Suppressor macrophage treated with lipopolysaccharide for 1 hour (primary cell): ENCODE data around the gene HEXD.
"Not testable (repeated sequence)": the region's sequence is repeated elsewhere in the genome, so short reads cannot be mapped to it uniquely, and the experiment has no call there.

Source experiments
- DNase-seq, 3 donors: peaks; one replicate each; pipeline ENCODE4 v3.0.0-alpha.2; 2020 to 2022

HEXD gene

DNA sequence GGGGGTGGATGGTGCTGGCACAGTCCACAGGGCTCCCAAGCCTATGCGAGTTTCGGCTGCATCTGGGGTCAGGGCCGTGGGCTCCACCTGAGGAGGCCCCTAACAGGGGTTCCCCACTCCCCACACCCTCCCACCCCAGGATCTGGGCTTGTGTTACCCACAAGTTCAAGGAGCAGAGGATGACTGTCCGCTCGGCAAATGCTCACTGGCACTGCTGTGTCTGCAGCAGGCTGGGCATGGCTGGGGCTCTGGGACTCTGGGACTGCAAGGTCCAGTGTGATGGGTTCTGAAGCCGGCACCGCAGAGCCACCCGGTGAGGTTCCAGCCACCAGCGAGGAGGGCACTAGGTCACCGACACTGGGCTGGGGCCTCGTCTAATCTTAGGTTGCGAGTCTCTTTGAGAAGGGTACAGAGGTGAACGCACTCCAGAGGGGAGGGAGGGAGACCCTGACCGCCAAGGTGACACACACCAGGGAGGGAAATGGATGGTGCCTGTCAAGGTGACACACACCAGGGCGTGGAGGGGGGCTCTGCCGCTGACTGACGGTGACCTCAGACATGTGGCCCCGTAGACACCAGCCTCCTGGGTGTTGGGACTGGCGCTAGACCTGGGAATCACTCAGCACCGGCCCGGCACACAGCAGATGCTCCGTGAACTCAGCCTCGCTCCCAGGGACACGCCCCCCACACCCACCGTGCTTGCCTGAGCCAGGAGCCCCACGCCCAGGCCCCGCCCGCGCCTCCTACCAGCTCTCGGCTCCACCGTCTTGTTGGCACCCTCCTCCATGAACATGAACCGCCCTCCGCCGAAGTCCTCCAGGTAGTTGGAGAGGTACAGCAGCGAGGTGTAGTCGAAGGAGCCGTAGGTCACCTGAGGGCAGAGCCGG lies 20.5 kb upstream of the HEXD start:
- no peak for DNase-seq

DNA sequence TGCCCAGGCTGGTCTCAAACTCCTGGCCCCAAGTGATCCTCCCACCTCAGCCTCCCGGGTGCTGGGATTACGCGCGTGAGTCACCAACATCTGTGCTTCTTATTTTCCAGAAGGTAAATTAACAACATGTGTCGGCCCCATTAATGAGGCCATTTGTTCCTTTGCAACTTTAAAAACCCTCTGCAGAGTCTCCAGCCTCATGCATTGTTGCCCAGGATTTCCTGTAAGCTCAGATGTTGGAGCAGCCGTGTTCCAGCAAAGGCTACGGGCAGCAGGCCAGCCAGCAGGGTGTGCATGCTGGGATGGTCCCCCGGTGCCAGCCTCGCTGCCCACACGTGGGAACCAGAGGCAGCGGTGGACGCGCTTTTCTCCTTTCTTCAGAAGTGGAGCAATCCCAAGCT lies 19.1 kb upstream of the HEXD start:
- DNase-seq = peak in 1 of 3 donors; percentile 22

DNA sequence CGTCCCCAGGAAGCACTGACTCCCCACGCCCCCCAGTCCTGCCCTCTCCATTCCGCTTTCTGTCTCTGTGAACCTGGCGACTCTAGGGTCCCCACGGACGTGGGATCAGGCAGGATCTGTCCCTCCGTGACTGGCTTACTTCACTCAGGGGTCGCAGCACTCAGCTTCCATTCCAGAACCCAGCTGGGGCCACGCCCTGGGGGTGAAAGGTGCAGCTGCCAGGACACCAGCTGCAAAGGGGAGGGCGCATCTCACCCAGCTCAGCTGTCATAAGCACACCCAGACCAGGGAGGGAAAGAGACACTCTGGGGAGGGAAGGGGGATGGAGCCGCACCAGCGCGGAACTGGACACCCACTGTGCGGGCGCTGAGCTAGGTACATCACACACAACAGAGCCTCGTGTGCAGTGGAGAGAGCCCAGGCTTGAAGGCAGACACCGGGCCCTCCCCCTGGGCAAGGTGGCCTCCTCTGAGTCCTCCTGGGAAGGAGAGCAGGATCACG lies 18.5 kb upstream of the HEXD start:
- DNase-seq = no peak

DNA sequence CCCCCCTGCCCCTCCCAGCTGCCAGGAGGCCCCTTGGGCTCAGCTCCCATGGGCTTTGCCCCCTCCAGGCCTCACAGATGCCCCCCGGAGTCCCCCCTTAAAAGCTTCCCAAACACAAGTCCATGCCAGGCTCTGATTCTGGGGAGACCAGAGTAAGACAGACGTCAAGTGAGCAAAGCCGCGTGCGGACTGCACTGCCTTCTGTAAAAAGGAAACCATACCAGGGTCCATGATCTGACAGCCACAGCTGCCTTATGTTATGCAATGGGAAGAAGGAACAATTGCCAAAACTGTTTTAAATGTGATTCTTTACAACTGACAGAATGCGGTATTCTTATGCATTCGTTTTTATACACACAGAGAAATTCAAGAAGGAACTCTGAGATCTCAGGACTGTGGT lies 17.9 kb upstream of the HEXD start:
- peak; percentile 60 to 63 (median 60) for DNase-seq

DNA sequence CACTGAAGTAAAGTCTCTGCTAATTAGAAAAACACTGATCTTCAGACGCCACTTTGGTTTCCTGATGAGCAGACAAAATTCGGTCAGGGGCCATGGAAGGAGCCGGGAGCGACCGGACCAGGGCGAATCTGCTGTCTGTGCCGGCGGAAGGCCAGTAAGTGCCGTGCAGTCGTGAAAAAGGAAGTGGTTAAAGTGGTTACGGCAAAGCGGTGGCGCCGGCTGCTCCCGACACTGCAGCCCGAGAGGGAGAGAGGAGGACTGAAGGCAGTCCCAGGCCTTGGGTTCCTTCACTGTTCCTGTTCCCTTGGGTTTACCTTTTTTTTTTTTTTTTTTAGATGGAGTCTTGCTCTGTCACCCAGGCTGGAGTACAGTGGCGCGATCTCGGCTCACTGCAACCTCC lies 17.3 kb upstream of the HEXD start:
- DNase-seq = peak; percentile 81 to 88 (median 87)

DNA sequence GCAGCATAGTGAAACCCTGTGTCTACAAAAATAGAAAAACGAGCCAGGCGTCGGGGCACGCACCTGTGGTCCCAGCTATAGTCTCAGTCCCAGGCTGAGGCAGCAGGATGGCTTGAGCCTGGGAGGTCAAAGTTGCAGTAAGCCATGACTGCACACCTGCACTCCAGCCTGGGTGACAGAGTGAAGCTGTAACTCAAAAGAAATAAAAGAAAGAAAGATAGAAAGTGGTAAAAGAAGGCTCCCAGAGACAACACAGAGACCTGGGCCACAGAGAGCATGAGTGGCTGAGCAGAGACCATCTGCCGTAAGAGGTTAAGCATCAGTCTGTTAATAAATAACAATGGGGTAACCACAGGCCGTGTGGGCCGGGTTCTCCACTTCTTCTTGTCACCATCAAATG lies 15.3 kb upstream of the HEXD start:
- DNase-seq = no peak

DNA sequence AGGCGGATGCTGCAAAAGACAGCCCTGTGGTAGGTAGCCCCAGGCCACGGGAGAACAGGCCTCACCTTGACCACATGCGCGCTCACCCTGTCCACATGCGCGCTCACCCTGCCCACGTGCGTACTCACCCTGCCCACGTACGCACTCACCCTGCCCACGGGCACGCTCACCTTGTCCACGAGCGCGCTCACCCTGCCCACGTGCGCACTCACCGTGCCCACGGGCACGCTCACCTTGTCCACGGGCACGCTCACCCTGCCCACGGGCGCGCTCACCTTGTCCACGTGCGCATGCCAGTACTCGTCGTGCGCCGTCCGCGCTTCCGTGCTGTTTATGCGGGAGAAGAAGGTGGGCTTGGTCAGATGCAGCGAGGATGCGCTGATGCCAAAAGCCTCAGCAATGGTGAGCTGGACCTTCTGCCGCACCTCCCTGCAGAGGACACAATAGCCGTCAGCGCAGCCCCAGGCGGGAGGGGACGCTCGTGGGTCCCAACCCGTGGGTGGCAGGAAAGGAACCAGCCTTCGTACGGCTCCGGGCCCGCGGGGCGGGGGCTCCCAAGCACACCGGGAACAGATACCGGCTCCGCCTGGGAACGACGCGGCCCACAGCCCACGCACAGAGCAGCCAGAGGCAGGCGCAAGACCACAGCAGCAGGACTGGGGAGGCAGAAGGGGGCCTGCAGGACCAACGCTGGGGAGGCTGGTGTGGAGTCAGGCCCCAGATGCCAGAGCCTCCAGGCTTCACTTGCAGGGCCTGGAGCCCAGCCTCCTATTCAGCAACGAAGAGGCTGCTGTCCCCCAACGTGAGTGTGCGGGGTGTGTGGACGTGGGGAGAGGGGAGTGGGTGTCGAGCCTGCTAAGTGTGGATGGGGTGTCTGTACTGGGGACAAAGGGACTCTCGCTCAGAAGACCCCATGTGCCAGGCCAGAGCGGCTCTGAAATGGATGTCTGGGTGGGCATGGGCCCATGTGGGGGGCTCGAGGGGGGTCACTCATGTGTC lies 14.2 kb upstream of the HEXD start:
- no peak for DNase-seq

DNA sequence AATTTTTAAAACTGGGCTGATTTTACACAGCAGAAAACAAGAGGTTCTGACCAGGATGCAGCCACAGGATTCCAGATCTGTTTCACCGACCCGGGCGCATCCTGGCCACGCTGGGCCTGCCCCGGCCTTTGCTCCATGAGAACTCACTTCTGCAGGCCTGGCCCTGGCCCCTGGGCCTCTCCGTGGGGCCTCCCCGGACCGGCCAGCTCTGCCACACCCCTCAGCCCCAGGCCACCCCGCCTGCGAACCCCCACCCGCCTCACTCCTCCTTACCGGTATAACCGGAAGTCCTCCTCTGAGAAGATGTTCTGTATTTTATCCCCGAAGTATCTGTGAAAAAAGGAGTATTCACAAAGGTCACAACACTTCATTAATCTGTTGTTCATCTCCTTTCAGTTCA lies 13.1 kb upstream of the HEXD start:
- no peak for DNase-seq

DNA sequence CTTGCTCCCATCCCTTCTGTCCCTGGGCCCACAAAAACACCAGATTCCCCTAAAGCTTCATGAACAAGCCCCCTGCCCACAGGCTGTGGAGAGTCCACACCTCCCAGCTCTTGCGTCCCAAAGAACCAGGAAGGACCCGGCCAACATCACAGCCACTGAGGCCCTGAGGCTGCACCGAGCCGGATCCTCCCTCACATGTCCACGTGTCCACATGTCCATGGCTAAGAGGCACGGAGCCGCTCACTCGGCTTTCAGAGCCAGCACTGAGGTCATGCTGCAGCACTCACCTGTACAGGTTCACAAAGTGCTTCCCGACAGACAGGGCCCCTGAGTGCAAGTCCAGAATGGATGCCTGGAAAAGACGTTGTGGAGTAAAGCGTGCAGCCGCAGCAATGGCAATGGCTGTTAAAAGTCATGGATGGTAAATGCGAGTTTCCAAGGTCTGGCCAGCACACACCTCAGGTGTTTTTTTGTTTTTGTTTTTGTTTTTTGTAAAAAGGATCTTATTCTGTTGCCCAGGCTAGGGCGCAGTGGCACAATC lies 11.9 kb upstream of the HEXD start:
- no peak for DNase-seq

DNA sequence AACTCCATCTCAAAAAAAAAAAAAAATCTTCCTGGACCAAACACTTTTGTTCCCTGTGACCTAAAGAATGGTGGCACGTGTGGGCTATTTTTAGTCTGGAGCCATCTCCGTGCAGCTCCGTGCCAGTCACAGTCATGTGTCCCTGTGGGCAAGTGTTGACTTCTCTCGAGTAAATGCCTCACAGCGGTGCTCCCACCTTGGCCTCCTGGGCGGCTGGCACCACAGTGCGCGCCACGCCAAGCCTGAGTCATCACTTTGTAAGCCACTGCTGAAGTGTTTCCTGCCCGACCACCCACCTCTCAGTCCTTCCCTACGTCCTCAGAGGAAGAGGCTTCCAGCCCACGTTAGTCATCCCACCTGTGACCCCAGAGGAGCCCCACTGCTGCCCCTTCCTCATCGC lies 10.9 kb upstream of the HEXD start:
- DNase-seq = peak; percentile 50 to 62 (median 55)

DNA sequence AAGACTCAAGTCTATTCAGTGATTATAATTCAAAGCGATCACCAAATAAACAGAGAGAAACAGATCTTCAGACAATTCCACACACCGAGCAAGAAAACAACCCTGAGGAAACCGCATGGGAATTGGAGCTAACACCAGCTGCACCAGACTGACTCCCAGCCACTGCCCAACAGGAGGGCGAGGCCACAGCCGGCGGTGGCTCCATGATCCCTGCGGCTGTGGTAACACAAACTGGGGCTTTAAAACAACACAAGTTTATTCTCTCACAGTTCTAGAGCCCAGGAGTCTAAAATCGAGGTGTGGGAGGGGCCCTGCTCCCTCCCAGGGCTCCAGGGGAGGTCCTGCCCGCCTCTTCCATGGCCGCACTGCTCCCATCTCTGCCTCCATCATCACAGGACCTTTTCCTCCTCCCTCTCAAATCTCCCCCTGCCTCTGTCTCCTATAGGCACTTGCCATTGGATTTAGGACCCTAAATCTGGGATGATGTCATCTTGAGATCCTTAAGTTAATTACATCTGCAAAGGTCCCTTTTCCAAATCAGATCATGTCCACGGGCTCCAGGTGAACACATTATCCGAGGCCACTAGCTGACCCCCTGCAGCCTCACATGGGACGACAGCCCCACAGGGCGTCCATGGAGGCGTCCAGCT lies 9.7 kb upstream of the HEXD start:
- no peak for DNase-seq

DNA sequence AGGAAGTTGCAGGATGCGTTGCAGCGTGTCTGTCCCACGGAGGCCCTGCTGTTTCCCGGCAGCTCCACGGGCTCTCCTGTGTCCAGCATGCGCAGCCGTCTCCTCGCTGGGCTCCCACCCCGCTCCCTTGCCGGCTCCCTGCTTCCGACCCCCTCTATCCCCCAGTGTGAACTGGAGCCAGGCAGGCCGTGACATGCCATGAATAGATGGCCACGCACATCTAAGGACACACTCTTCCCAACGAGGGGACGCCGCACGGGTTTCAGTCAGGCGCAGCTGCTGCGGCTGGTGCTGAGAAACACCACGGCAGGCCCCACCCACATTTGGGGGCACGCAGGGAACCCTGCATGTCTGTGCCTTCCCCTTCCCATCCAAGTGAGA lies 9.2 kb upstream of the HEXD start:
- DNase-seq = no peak

DNA sequence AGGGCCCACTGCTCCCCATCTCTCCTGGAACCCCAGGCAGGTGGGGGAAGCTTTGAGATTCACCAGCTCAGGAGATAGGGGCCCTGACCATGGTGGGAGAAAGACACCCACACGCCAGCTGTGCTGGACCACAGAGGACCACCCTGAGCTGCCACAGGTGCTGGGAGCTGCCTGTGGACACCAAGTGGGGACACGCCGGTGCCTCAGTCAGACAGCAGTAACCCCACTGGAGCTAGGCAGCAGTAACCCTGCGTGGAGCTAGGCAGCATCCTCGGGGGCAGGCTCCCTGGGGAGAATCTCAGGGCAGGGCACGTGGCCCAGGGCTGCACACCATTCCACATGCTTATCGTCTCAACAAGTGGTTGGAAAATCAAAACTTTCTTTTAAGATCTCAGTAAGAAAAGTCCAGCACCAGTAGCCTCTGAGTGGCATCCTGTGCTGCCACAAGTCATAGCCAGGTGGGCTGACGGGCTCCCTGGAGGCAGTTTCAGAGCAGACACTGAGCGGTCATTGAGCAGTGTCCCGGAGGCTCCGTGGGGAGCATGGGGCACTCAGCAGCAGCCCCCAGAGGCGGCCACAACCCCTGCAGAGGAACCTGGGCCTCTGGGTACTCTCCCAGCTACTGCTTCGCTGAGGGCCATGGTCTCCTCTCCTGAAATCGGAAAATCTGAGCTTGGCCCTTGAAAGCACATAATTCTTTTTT lies 8.0 kb upstream of the HEXD start:
- DNase-seq = no peak

DNA sequence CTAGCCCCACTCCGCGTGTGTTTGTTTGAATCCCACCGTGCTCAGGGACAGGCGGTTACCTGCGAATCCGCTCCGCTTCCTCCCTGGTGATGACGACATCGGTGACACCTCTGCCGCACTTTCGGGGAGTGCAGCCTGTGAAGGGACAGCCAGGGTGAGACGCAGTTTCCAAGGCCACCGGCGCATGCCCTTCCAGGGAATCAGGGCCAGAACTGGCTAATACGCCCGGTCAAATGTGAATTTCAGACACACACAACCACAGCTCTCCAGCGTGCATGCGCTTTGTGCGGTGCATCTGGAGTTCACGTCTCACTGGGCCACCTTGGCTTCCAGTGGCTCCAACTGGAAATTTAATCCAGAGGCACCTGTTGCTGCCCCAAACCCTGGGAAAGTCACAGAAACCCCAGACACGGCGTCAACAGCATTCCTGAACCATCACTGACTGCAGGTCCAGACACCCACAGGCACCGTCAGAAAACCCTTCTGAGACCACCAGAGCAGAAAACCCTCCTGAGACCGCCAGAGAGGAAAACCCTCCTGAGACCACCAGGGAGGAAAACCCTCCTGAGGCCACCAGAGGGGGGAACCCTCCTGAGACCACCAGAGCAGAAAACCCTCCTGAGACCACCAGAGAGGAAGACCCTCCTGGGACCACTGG lies 6.6 kb upstream of the HEXD start:
- DNase-seq = no peak

DNA sequence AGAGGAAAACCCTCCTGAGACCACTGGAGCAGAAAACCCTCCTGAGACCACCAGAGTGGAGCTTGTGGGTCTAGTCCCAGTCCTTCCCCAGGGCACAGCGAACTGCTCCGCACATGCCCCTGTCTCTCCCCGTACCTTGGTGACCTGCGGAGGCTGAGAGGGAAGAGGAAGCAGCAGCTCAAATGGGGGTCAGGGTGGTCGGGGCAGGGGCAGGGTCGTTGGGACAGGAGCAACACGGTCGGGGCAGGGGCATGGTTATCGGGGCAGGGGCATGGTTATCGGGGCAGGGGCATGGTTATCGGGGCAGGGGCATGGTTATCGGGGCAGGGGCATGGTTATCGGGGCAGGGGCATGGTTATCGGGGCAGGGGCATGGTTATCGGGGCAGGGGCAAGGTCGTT lies 6.1 kb upstream of the HEXD start:
- DNase-seq = not testable (repeated sequence)

DNA sequence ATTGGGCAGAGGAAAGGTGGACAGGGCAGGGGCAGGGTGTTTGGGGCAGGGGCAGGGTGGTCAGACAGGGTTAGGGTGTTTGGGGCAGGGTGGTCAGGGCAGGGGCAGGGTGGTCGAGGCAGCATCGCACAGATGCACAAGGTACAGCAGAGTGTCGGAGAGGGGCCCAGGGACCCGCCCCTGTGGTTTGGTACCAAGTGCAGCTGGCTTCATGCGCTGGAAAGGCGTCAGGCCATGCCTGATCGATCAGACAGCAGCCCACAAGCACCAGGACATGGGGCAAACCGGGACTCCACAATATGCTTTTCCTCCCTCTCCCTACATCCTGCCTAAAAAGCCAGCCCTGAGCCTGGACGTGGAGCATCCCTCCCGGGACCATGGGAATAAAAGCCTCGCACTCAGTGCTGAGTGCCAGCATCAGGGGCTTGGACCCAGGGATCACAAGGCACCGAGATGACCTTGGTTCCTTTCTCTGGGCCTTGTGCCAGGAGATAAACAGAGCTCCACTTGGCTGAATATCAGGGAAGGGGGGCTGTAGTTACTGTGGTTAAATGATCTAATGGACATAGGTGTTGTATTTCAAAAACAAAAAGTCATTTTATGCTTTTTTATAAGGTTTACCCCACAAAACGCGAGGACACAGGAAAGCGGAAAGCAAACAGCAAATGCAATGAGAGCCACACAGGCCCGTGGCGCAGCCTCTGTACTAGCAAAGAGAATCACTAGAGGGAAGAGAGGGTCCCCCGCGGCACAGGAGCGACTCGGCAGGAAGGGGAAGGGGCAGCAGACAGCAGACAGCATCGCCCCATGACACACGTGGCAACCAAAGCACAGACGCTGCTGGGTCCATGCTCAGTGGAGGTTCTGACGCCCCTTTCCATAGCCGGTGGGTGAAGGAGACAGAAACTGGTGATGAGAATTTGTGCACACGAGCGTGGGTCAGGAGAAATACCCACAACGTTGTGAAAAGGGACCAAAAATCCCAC lies 5.3 kb upstream of the HEXD start:
- no peak for DNase-seq

DNA sequence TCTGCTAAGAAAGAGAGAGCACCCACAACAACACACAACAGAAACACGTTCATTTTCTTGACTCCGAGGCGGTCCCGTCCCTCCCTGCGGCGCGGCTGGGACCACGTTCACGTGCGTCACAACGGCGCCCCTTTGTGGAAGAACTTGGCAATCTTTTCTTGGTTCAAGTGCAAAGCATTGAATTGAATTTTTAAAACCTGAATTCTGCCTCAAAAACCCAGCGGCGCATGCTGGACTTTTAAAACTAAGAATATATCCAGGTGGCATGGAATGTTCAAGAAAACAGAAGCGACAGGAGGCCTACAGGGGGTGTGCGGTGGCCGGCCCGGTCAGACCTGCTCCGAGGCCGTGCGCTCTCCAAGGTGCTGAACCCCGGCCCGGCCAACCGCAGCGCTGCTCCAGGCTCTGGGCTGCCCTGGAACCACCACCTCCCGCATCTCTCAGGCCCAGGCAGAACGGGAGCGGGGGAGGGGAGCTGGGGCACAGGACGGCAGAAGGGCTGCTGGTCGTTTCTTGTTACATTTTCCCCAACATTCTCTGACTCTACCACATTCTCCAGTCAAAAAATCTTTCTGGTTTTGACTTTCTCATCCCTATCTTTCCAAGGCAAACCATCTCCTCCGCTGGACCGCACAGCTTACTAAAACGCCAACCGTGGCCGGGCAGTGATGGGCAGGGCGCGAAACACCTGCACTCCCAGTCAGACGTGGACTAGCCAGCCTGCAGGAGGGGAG lies 3.4 kb upstream of the HEXD start:
- peak; percentile 83 to 90 (median 89) for DNase-seq

DNA sequence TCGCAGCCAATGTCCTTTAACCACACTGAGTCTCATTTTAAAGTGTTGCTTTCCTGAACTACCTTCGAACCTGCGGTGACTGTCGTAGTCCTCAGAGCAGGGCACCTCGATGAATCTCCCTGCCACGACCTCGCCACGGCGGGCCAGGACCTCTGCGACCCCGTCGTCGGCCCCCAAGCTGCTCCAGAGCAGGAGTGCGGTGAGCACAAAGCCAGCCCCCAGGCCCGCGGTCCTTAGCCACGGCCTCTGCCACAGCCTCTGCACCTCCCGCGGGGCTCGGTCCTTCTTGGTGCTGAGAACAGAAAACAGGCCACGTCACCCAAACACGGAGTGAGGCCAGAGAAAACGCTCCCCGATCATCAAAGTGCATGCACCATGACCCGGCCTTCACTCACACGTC lies 2.8 kb upstream of the HEXD start:
- DNase-seq = no peak

DNA sequence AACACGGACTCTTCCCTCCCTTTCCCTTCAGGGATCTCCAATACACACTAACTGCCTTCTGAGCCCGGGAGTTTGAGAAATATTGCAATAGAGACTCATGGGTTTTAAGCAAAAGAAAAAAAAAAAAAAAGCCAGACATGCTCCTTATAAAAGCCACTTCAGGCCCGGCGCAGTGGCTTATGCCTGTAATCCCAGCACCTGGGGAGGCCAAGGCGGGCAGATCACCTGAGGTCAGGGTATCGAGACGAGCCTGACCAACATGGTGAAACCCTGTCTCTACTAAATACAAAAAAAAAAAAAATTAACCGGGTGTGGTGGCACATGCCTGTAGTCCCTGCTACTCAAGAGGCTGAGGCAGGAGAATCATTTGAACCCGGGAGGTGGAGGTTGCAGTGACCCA lies 2.4 kb upstream of the HEXD start:
- DNase-seq = no peak

DNA sequence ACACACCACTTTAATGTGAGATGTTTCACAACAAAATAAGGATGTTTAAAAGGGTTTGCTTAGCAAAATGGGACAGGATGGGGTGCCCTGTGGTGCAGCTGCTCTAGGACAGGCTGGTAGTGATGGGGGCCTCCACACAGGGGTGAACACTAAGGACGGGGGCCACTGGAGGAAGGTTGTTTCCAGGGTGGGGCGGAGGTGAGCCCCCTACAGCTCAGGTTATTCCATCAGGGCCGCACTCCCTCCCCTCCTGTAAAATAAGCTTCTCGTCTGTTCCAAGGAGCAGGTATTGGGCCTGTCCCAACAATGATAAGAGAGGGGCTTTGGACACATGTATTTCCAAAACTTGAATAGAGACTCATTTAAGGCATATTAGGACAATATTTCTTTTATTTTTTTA lies 1.9 kb upstream of the HEXD start:
- no peak for DNase-seq
